HG03442 (cell line): ENCODE data around the gene METTL14.
A peak's percentile ranks its signal among the peaks of the same experiment; 100 is the strongest.

Experiments used
- ATAC-seq: cut with Tn5 transposase; IDR thresholded peaks from one replicate; pipeline ENCODE4 v1.9.1; 2021; ENCODE audit warnings: mild to moderate bottlenecking, moderate library complexity; ENCODE audit not compliant: unreplicated experiment

The METTL14 gene

GRCh38 chr4:118756958-118757357, 71.8 kb downstream of the METTL14 start:
- ATAC-seq, result no peak

- no peak for ATAC-seq
Observed at GRCh38 chr4:118757761-118758251, 72.6 kb downstream of the METTL14 start.

- ATAC-seq, result no peak
Observed at GRCh38 chr4:118758293-118758692, 73.1 kb downstream of the METTL14 start.

GRCh38 chr4:118759481-118759880, 74.3 kb downstream of the METTL14 start:
- no peak for ATAC-seq

- ATAC-seq, result peak; percentile 29
Observed at GRCh38 chr4:118760092-118760491, 74.9 kb downstream of the METTL14 start.

- peak; percentile 98 for ATAC-seq
Observed at GRCh38 chr4:118760493-118760892, 75.3 kb downstream of the METTL14 start.

GRCh38 chr4:118761397-118762016, 76.3 kb downstream of the METTL14 start:
- no peak for ATAC-seq

- ATAC-seq, result no peak
Observed at GRCh38 chr4:118762155-118762554, 77.0 kb downstream of the METTL14 start.

GRCh38 chr4:118762730-118763477, 77.7 kb downstream of the METTL14 start:
- no peak for ATAC-seq
